A673 (cell line): ENCODE measurements around the gene ZSCAN18. TPM values are rescaled to one million over a fixed set of nuclear protein-coding genes. Genes with fewer than 3 reads are reported as not detected.

Experiments
- BruUV-seq: library from RNA; stranded (reverse); fragments of 400-500 nt; replicated peaks from 2 replicates; lab custom pipeline; 2021; lab: Mats Ljungman, UMichigan
- CTCF ChIA-PET: fragments of 300-600 bp; sonication (Branson Sonifier 250); formaldehyde crosslinking; loops from one replicate; lab custom pipeline; 2022; ENCODE audit warnings: antibody characterized with exemption; lab: Charles Lee
- POLR2A ChIA-PET: fragments of 300-600 bp; sonication (Branson Sonifier 250); formaldehyde crosslinking; loops from one replicate; lab custom pipeline; 2022; ENCODE audit warnings: antibody characterized with exemption; ENCODE audit not compliant: low non-redundant PET; lab: Charles Lee
- DNase-seq: peaks from one replicate; pipeline ENCODE4 v3.0.0-alpha.2; 2015; ENCODE audit warnings: low spot score
- H3K27ac ChIP-seq: fragments of 200-600 bp; sonication (generic); 2 replicates; pipeline ENCODE4 v1.5.1; 2016; ENCODE audit warnings: mixed run types, low read depth, mild to moderate bottlenecking, mixed read lengths, antibody characterized with exemption, low read length; ENCODE audit not compliant: poor library complexity, severe bottlenecking
- H3K27me3 ChIP-seq: fragments of 200-600 bp; sonication (generic); replicated peaks from 2 replicates; pipeline ENCODE4 v1.6.1; 2017; ENCODE audit warnings: mixed run types, low read depth, mild to moderate bottlenecking, mixed read lengths, antibody characterized with exemption, low read length; ENCODE audit not compliant: insufficient read depth, poor library complexity
- H3K36me3 ChIP-seq: fragments of 200-600 bp; sonication (generic); 2 replicates; pipeline ENCODE4 v1.6.1; 2016; ENCODE audit warnings: mixed run types, mild to moderate bottlenecking, mixed read lengths, antibody characterized with exemption, low read length; ENCODE audit not compliant: insufficient read depth, poor library complexity, severe bottlenecking
- H3K4me1 ChIP-seq: fragments of 200-600 bp; sonication (generic); 2 replicates; pipeline ENCODE4 v1.6.1; 2017; ENCODE audit warnings: mixed run types, mild to moderate bottlenecking, mixed read lengths, antibody characterized with exemption, low read length; ENCODE audit not compliant: insufficient read depth, poor library complexity, severe bottlenecking
- H3K4me3 ChIP-seq: fragments of 200-600 bp; sonication (generic); 2 replicates; pipeline ENCODE4 v1.5.1; 2016; ENCODE audit warnings: low read depth, mixed run types, mild to moderate bottlenecking, mixed read lengths, low read length; ENCODE audit not compliant: poor library complexity, severe bottlenecking
- H3K9me3 ChIP-seq: fragments of 200-600 bp; sonication (generic); 2 replicates; pipeline ENCODE4 v1.6.1; 2016; ENCODE audit warnings: mixed run types, low read depth, mild to moderate bottlenecking, mixed read lengths, antibody characterized with exemption, low read length; ENCODE audit not compliant: poor library complexity, severe bottlenecking
- CTCF ChIP-seq: fragments of 300-800, 200-600 bp; sonication (generic); conservative IDR thresholded peaks from 2 replicates; pipeline ENCODE4 v1.5.1; 2017; ENCODE audit warnings: low read depth, mild to moderate bottlenecking, antibody characterized with exemption, low read length, moderate library complexity, mixed read lengths
- EZH2 ChIP-seq: fragments of 200-600 bp; sonication (generic); IDR thresholded peaks from 2 replicates; pipeline ENCODE4 v1.6.1; 2017; ENCODE audit warnings: borderline replicate concordance, low read depth, mild to moderate bottlenecking, mixed read lengths, antibody characterized with exemption, low read length; ENCODE audit not compliant: poor library complexity, severe bottlenecking
- intact Hi-C: fragments of 100-400 bp; cut with micrococcal nuclease; formaldehyde crosslinking; loops from one replicate; pipeline ENCODE4 v1.10.0; 2022; ENCODE audit not compliant: unreplicated experiment
- total RNA-seq: library from RNA; stranded (reverse); gene quantifications from 2 replicates; pipeline ENCODE4 v1.2.3, GENCODE V29; 2021

ZSCAN18 gene
- total RNA-seq, 1 experiment from 2014 or later = 26.1 TPM

GRCh38 chr19:58088521-58089052 lies 9.4 kb downstream of the ZSCAN18 start:
- TF ChIP-seq EZH2 (no peak), CTCF (no peak)
- Histone ChIP-seq H3K9me3 (peaks cover 43% of the 10 kb centered on the region), H3K27ac (no peak overlapping the region), H3K27me3 (no peaks in the 10 kb centered on the region), H3K4me3 (no peak overlapping the region), H3K36me3 (peaks cover 9% of the 10 kb centered on the region), H3K4me1 (no peaks in the 10 kb centered on the region)
- no TSS peak for BruUV-seq
- ChIA-PET CTCF (no interaction called here), POLR2A (no interaction called here)
- DNase-seq = no peak
- intact Hi-C loops = no loop called here

GRCh38 chr19:58086825-58087710 lies 11.0 kb downstream of the ZSCAN18 start:
- ChIA-PET POLR2A (interaction anchor here (0.6 to 0.7 kb wide), 2 partner anchors 11 to 65 kb away, joined by 5 to 6 read pairs; partner anchors contain the start of gene ZSCAN18), CTCF (no interaction called here)
- no peaks in the 10 kb centered on the region for H3K27me3 ChIP-seq
- TF ChIP-seq EZH2 (no peak), CTCF (no peak)
- H3K36me3 ChIP-seq = peaks cover 9% of the 10 kb centered on the region
- BruUV-seq = no TSS peak
- DNase-seq = no peak
- H3K4me3 ChIP-seq = no peak overlapping the region
- no peak overlapping the region for H3K27ac ChIP-seq
- no peaks in the 10 kb centered on the region for H3K4me1 ChIP-seq
- intact Hi-C loops = no loop called here
- H3K9me3 ChIP-seq = peaks cover 48% of the 10 kb centered on the region

GRCh38 chr19:58085348-58085875 lies 12.6 kb downstream of the ZSCAN18 start:
- H3K4me1 ChIP-seq = no peaks in the 10 kb centered on the region
- POLR2A ChIA-PET = no interaction called here
- H3K27me3 ChIP-seq = no peaks in the 10 kb centered on the region
- H3K36me3 ChIP-seq = peaks cover 9% of the 10 kb centered on the region
- no peak for DNase-seq
- intact Hi-C loops = no loop called here
- H3K9me3 ChIP-seq = peaks cover 48% of the 10 kb centered on the region
- no peak overlapping the region for H3K4me3 ChIP-seq
- H3K27ac ChIP-seq = no peak overlapping the region
- TF ChIP-seq CTCF (no peak), EZH2 (no peak)
- CTCF ChIA-PET = no interaction called here
- no TSS peak for BruUV-seq
